Thyroid gland (tissue), 4 donors: Measurements from ENCODE around the gene HES7. TPM values are rescaled to one million over a fixed set of nuclear protein-coding genes. Genes with fewer than 3 reads are reported as not detected.

ENCODE experiments used
- DNase-seq, 2 donors: peaks; one replicate each; pipeline ENCODE4 v3.0.0-alpha.2; 2019
- H3K27ac ChIP-seq, 3 donors: fragments of 200-600 bp; sonication (generic); 1 replicate in 2 of 3; 2 replicates in 1 of 3; pipeline ENCODE4 v1.5.1; 2016 to 2019; ENCODE audit warnings: mild to moderate bottlenecking in 1 of 3, moderate library complexity in 1 of 3
- H3K27me3 ChIP-seq: fragments of 200-600 bp; sonication (generic); one replicate; pipeline ENCODE4 v1.5.1; 2019
- H3K36me3 ChIP-seq, 2 donors: fragments of 200-600 bp; sonication (generic); one replicate each; pipeline ENCODE4 v1.5.1; 2016 to 2019
- H3K4me1 ChIP-seq, 2 donors: fragments of 200-600 bp; sonication (generic); one replicate each; pipeline ENCODE4 v1.5.1; 2017 to 2019
- H3K4me3 ChIP-seq, 3 donors: fragments of 200-600 bp; sonication (generic); replicated peaks in 1 of 3; 1 replicate in 2 of 3; 2 replicates in 1 of 3; pipeline ENCODE4 v1.5.1; 2016; ENCODE audit warnings: mild to moderate bottlenecking in 1 of 3
- H3K9me3 ChIP-seq: fragments of 200-600 bp; sonication (generic); one replicate; pipeline ENCODE4 v1.5.1; 2017
- CTCF ChIP-seq, 6 experiments: fragments of 200-600 bp in 3 of 6; fragments of 450-650 bp in 3 of 6; sonication (generic) in 3 of 6; IDR thresholded peaks; one replicate each; pipeline ENCODE4 v1.5.1; 2016 to 2019; ENCODE audit warnings: antibody characterized with exemption in 6 of 6, mild to moderate bottlenecking in 2 of 6, inconsistent platforms in 1 of 6, moderate library complexity in 1 of 6
- POLR2A ChIP-seq, 2 donors: fragments of 450-650 bp; IDR thresholded peaks; one replicate each; pipeline ENCODE4 v1.6.1; 2017; ENCODE audit warnings: antibody characterized with exemption in 2 of 2, mild to moderate bottlenecking in 2 of 2, moderate library complexity in 1 of 2
- WGBS, 2 donors: methylation state at CpG; one replicate each; pipeline ENCODE4 v1.1.5; 2017; 5-methylcytosine and 5-hydroxymethylcytosine counted together
- intact Hi-C: fragments of 100-400 bp; cut with DNase I; formaldehyde crosslinking; loops from one replicate; pipeline ENCODE4 v1.15.1; 2023
- microRNA-seq: library from miRNA; unstranded; fragments of <30 nt; microRNA quantifications from one replicate; pipeline ENCODE4, GENCODE V29; 2016
- small RNA-seq: library from RNA; depleted of rRNA; stranded (forward); fragments of <200 nt; gene quantifications from one replicate; pipeline ENCODE3, GENCODE V24; 2016
- total RNA-seq, 4 donors: library from RNA; depleted of rRNA; stranded (reverse); fragments of >200 nt; gene quantifications; one replicate each; pipeline ENCODE4 v1.2.3, GENCODE V29; 2016

HES7 gene
- total RNA-seq, 4 donors from 2014 or later, result 1.7 TPM; not detected in 3

DNA sequence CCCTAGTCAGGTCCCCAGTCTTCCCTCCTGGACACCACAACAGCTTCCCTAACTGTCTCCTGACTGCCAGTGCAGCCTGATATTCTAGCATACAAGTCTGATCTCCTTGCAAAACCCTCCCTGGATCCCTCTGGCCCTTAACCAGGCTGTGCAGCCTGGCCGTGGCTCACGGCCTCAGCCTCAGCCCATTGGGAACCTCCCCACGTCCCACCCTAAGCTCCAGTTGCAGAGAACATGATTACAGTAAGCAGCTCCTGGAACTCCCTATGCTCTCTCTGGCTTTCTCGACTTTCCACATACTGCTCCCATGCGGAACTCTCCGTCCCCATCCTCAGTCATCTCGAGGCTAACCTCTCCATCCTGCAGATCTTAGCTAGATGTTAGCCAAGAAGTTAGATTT is 49.4 kb downstream of the HES7 start:
- Histone ChIP-seq H3K36me3 (no peaks in the 10 kb centered on the region), H3K27me3 (peaks cover 27% of the 10 kb centered on the region), H3K9me3 (no peaks in the 10 kb centered on the region), H3K4me1 (peaks cover 10 to 22% of the 10 kb centered on the region in 2 donors), H3K4me3 (no peak overlapping the region), H3K27ac (no peak overlapping the region)
- 51 to 58% methylated on average over 7 of the region's 7 CpGs for WGBS, 2 donors
- DNase-seq, result no peak
- no peak for TF ChIP-seq POLR2A (IDR thresholded peaks at IDR 0.05)
- TF ChIP-seq CTCF (IDR thresholded peaks at IDR 0.05), result no peak
- intact Hi-C loops, result loop anchor here (10.0 kb wide), 1 partner anchor 230 kb away; no protein-coding TSS in a partner anchor

DNA sequence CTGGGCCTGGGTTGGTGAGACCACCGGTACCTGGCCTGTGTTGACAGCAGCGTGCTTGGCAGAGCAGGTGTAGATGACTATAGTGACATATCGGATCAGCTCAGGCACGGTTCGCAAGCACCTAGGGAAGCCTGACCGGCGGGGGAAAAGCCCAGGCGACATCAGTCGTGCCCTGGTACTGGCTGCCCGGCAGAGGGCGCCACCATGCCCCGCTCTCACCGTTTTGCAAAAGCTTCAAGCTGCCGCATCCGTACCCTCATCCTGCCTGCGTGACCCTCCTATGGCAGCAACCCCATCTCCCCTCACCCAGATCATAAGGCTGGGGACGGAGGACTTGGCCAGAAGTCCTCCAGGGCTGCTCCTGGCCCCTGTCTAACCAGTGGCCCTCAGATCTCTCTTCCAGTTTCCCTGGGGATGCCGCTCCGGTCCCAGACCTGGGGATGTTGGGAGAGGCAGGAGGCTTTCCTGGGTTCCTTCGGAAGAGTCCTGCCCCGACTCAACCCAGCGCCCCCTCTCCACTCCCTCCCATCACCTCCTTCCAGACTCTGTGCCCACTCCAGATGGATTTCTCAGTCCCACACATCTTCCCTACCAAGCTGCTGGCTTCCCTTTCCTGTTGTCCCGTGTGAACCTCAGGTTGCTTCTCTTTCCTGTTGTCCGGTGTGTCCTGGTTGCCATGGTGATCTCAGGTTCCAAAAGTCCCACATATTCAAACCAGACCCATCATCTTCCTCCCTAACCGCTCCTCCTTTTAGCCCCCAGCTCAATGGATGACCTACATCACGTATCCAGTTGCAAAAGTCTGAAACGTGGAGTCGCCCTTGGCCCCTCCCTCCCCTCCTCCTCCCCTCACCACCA is 50.0 kb downstream of the HES7 start:
- no peaks in the 10 kb centered on the region for H3K36me3 ChIP-seq
- peak; percentile 69 to 78 for DNase-seq
- peaks cover 27% of the 10 kb centered on the region for H3K27me3 ChIP-seq
- 3 to 5% methylated on average over 25 to 28 of the region's 28 CpGs for WGBS, 2 donors
- H3K27ac ChIP-seq, result no peak overlapping the region
- H3K4me3 ChIP-seq, result no peak overlapping the region
- TF ChIP-seq POLR2A (IDR thresholded peaks at IDR 0.05) (no peak), CTCF (IDR thresholded peaks at IDR 0.05) (peak; percentile 63 to 92 (median 72))
- no peaks in the 10 kb centered on the region for H3K9me3 ChIP-seq
- peaks cover 10 to 17% of the 10 kb centered on the region in 2 donors for H3K4me1 ChIP-seq
- intact Hi-C loops, result loop anchor here (10.0 kb wide), 1 partner anchor 231 kb away; no protein-coding TSS in a partner anchor

GRCh38 chr17:8072729-8073461 is 51.0 kb downstream of the HES7 start:
- H3K4me3 ChIP-seq, result no peak overlapping the region
- no peaks in the 10 kb centered on the region for H3K36me3 ChIP-seq
- peaks cover 10 to 17% of the 10 kb centered on the region in 2 donors for H3K4me1 ChIP-seq
- 5 to 6% methylated on average over 26 to 33 of the region's 40 CpGs for whole genome bisulfite sequencing, 2 donors
- intact Hi-C loops, result loop anchor here (10.0 kb wide), 1 partner anchor 232 kb away; no protein-coding TSS in a partner anchor
- no peaks in the 10 kb centered on the region for H3K9me3 ChIP-seq
- no peak for DNase-seq
- no peak for TF ChIP-seq POLR2A (IDR thresholded peaks at IDR 0.05)
- no peak for TF ChIP-seq CTCF (IDR thresholded peaks at IDR 0.05)
- no peak overlapping the region for H3K27ac ChIP-seq
- peaks cover 22% of the 10 kb centered on the region for H3K27me3 ChIP-seq

DNA sequence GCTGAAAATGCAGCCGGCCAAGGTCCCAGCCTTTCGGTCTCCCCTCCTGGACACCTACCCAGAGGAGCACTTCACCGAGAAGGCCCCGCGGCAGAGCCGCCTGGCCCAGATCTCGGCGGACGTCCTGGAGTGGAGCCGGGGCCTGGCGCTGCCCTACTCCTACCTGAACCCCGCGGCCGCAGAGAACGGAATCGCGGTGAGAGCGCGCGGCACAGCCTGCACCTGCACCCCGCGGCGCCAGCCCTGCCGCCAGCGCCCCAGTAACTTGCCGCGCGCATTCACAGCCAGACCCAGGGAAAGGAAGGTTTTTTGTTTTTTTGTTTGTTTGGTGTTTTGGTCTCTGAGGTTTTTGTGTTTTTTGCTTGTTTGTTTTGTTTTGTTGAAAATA is 51.6 kb downstream of the HES7 start:
- Histone ChIP-seq H3K4me3 (no peak overlapping the region), H3K9me3 (no peaks in the 10 kb centered on the region), H3K27ac (no peak overlapping the region), H3K36me3 (no peaks in the 10 kb centered on the region), H3K27me3 (peaks cover 22% of the 10 kb centered on the region), H3K4me1 (peaks cover 10 to 17% of the 10 kb centered on the region in 2 donors)
- 10 to 11% methylated on average over 26 to 27 of the region's 28 CpGs for WGBS, 2 donors
- TF ChIP-seq POLR2A (IDR thresholded peaks at IDR 0.05), result no peak
- intact Hi-C loops, result loop anchor here (10.0 kb wide), 1 partner anchor 232 kb away; no protein-coding TSS in a partner anchor
- DNase-seq, result no peak

DNA sequence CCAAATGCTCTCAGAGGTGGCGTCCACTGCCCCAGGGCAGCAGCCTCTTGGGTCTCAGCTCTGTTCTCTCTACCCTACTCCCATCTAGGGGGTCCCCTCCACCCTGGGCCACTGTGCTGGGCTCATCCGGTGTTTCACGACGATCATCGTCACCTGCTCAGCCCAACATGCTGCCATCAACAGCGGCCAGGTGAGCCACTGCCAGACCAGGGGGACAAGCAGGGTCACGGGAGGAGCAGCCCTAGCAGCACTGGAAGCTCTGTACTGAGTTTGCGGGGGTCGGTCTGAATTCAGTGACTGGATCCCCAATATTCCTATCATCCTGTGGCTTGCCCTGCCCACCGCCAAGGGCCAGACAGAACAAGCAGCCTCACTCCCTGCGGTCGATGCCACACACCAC is 52.4 kb downstream of the HES7 start:
- 76 to 96% methylated on average over 4 to 11 of the region's 12 CpGs for WGBS, 2 donors
- H3K27ac ChIP-seq, result no peak overlapping the region
- no peaks in the 10 kb centered on the region for H3K9me3 ChIP-seq
- H3K36me3 ChIP-seq, result no peaks in the 10 kb centered on the region
- no peak overlapping the region for H3K4me3 ChIP-seq
- DNase-seq, result no peak
- TF ChIP-seq POLR2A (IDR thresholded peaks at IDR 0.05) (no peak), CTCF (IDR thresholded peaks at IDR 0.05) (no peak)
- peaks cover 10 to 17% of the 10 kb centered on the region in 2 donors for H3K4me1 ChIP-seq
- peaks cover 22% of the 10 kb centered on the region for H3K27me3 ChIP-seq
- intact Hi-C loops, result loop anchor here (10.0 kb wide), 1 partner anchor 233 kb away; no protein-coding TSS in a partner anchor

Small RNAs within 50 kb of the gene (microRNA-seq; reads per million reads assigned to microRNA genes)
- gene MIR4314, result not detected
- gene MIR6883, result not detected

Small RNAs within 50 kb of the gene (small RNA-seq; reads per million reads assigned to genes)
- gene MIR4314, result not detected

Other genes with a start within 250 kb of the HES7 start
- gene CHD3, start 235.3 kb downstream of the HES7 start, total RNA-seq, result 100 to 1,000 TPM in 1 of 4 donors, 10 to 100 TPM in 3; 78.9 to 117 (median 91.4) TPM
- gene RNF227, start 207.8 kb downstream of the HES7 start, total RNA-seq, result 1 to 10 TPM; 1.1 to 4.3 (median 2.2) TPM
- 1 to 10 TPM in 2 of 4 donors, under 1 TPM in 2; 0.40 to 3.7 (median 1.5) TPM for gene KCNAB3, start 194.2 kb downstream of the HES7 start, total RNA-seq
- 10 to 100 TPM; 40.2 to 59.0 (median 53.4) TPM for gene TRAPPC1, start 192.2 kb downstream of the HES7 start, total RNA-seq
- gene CNTROB, start 191.9 kb downstream of the HES7 start, total RNA-seq, result 10 to 100 TPM; 21.0 to 35.9 (median 28.0) TPM
- not detected for gene GUCY2D, start 121.5 kb downstream of the HES7 start, total RNA-seq
- 1 to 10 TPM in 3 of 4 donors, under 1 TPM in 1; 0.67 to 3.3 (median 1.1) TPM for gene ALOX15B, start 85.0 kb downstream of the HES7 start, total RNA-seq
- not detected for gene ALOX12B, start 36.4 kb downstream of the HES7 start, total RNA-seq
- not detected for gene ALOXE3, start 5.6 kb downstream of the HES7 start, total RNA-seq
- gene PER1, start 28.3 kb upstream of the HES7 start, total RNA-seq, result 100 to 1,000 TPM in 3 of 4 donors, 10 to 100 TPM in 1; 85.2 to 148 (median 137) TPM
- gene VAMP2, start 38.8 kb upstream of the HES7 start, total RNA-seq, result 10 to 100 TPM; 30.6 to 35.2 (median 33.4) TPM
- 10 to 100 TPM; 19.7 to 34.7 (median 32.2) TPM for gene TMEM107, start 52.3 kb upstream of the HES7 start, total RNA-seq
- gene BORCS6, start 66.1 kb upstream of the HES7 start, total RNA-seq, result 10 to 100 TPM in 3 of 4 donors, 1 to 10 TPM in 1; 7.7 to 17.0 (median 15.5) TPM
- gene AURKB, start 86.5 kb upstream of the HES7 start, total RNA-seq, result 1 to 10 TPM in 1 of 4 donors, not detected in 3; 6.0 TPM
- 10 to 100 TPM; 19.2 to 40.3 (median 21.2) TPM for gene CTC1, start 124.0 kb upstream of the HES7 start, total RNA-seq
- gene PFAS, start 125.2 kb upstream of the HES7 start, total RNA-seq, result 10 to 100 TPM; 14.8 to 39.5 (median 18.3) TPM
- 10 to 100 TPM; 18.9 to 30.2 (median 22.4) TPM for gene RANGRF, start 164.6 kb upstream of the HES7 start, total RNA-seq
- gene SLC25A35, start 171.3 kb upstream of the HES7 start, total RNA-seq, result 10 to 100 TPM in 1 of 4 donors, 1 to 10 TPM in 3; 2.9 to 12.7 (median 5.9) TPM
- gene ARHGEF15, start 186.1 kb upstream of the HES7 start, total RNA-seq, result 1 to 10 TPM; 4.3 to 9.8 (median 6.8) TPM
- gene ODF4, start 215.7 kb upstream of the HES7 start, total RNA-seq, result not detected